Fibroblast of mammary gland (primary cell): ENCODE results near the gene WDR36.

Experiments used
- DNase-seq: peaks from one replicate; pipeline ENCODE4 v3.0.0-alpha.2; 2010; ENCODE audit warnings: low read depth
- H3K4me3 ChIP-seq: 2 replicates; pipeline ENCODE4 v1.5.1; 2011; ENCODE audit warnings: low read depth, mild to moderate bottlenecking, low read length, moderate library complexity; ENCODE audit not compliant: control insufficient read depth
- CTCF ChIP-seq: conservative IDR thresholded peaks from 2 replicates; pipeline ENCODE4 v1.5.1; 2011; ENCODE audit warnings: low read depth, low read length, inconsistent platforms; ENCODE audit not compliant: control insufficient read depth, insufficient read depth

WDR36 gene

GRCh38 chr5:111116550-111116949 lies 24.4 kb downstream of the WDR36 start:
- no peak for DNase-seq

DNA sequence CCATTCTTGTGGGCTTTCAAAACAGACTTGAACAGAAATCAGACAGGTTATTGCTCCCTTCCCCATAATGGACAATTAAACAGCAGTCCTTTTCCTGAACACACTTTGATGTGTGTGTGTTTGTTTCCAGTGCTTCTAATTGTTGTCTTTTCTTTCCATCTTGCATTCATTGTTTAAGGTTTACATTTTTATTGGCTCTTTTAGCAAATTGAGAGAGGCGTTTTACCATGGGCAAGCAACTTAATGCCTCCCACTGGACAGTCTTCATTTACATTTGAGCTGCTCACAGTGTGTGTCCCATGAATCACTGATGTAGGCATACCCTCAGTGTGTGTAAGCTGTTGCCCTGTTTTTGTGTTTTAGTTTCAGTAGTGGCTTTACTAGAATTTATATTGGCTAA lies 25.0 kb downstream of the WDR36 start:
- DNase-seq: no peak
- TF ChIP-seq CTCF: no peak
- H3K4me3 ChIP-seq: no peak overlapping the region

More at GRCh38 chr5:111116550-111116949, 24.4 kb downstream of the WDR36 start:
- TF ChIP-seq CTCF: no peak
- H3K4me3 ChIP-seq: no peak overlapping the region

- H3K4me3 ChIP-seq: no peak overlapping the region
- no peak for TF ChIP-seq CTCF
- no peak for DNase-seq
These were observed 27.1 kb downstream of the WDR36 start for GRCh38 chr5:111119221-111119620.

- H3K4me3 ChIP-seq: no peak overlapping the region
- no peak for TF ChIP-seq CTCF
- DNase-seq: no peak
These were observed 27.7 kb downstream of the WDR36 start for GRCh38 chr5:111119856-111120255.

DNA sequence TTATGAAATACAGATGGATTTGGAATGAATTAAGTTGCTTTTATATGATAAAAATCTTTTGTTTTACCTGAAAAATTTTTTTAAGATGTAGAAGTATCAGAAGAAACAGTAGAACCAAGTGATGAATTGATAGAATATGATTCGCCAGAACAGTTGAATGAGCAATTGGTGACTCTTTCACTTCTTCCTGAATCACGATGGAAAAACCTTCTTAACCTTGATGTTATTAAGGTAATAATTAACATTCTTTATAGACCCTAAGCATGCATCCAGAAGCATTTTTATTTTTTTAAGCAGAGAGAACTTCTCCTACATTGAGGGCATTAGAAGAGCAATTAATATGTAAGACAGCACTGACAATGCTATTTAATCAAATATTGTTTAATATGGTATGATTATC lies 28.8 kb downstream of the WDR36 start:
- no peak for TF ChIP-seq CTCF
- H3K4me3 ChIP-seq: no peak overlapping the region
- no peak for DNase-seq

DNA sequence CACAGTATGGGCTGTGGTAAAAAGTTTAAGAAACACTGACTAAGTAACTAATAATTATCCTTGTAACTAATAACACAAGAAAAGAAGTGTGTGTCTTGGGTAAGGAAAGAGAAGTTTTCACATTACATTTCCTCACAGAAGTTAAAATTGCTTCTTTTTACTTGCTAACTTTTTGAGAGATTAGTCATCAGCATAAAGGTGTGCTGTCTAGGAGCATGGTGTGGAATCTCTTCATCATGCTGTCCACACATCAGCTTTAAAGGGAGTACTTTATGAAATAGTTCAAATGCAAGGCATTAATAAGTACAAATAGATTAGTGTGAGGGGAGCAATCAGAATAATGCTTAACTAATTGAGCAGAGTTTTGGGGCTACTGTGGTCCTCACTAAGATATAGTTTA lies 29.8 kb downstream of the WDR36 start:
- TF ChIP-seq CTCF: no peak
- H3K4me3 ChIP-seq: no peak overlapping the region
- DNase-seq: no peak

DNA sequence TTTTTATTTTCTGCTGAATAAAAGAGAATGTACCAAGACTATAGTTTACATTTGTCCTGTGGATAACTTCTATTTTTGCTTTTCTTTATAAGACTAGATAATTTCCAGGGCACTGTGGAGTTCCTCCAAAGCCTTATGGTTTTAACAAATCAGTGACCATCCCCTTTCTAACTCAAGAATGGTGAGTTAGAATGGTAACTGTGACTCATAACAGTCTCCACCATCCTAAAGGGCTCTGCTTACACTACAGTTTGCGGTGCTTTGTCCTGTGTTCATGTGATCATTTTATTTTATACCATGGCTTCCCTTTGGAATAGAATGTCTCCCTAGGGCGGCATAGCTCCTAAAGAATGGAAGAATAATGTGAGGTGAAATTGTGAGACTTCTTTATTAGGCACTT lies 30.2 kb downstream of the WDR36 start:
- TF ChIP-seq CTCF: no peak
- H3K4me3 ChIP-seq: no peak overlapping the region
- DNase-seq: no peak
